ENCODE data around the gene TTBK1. TPM values are rescaled to one million over a fixed set of nuclear protein-coding genes. Genes with fewer than 3 reads are reported as not detected.

The TTBK1 gene
- total and polyA plus RNA-seq, 2 donors (not counting 1 experiment from before 2014, with no cell fraction given): 0.07 TPM; not detected in 1

- DNase-seq: no peak
- Mint-ChIP-seq H3K4me1 (peaks cover 22% of the 10 kb centered on the region), H3K27me3 (peaks cover 54% of the 10 kb centered on the region), H3K27ac (no peak overlapping the region), H3K9me3 (ENCODE audit: insufficient read depth) (no peaks in the 10 kb centered on the region), H3K4me3 (no peak overlapping the region)
- Histone ChIP-seq H3K4me3 (ENCODE audit: control extremely low read depth in 1 of 5, extremely low read depth in 1 of 5, insufficient read depth in 1 of 5, low read depth in 2 of 5, low read length in 4 of 5) (no peak overlapping the region), H3K9ac (ENCODE audit: low read length) (no peak overlapping the region), H3K27ac (ENCODE audit: low read length in 2 of 2) (no peak overlapping the region), H2AFZ (ENCODE audit: insufficient read depth, low read depth, low read length, poor library complexity, severe bottlenecking) (peak overlapping the region; percentile 16), H3K27me3 (replicated peaks in 1 of 4; ENCODE audit: control extremely low read depth in 1 of 4, control insufficient read depth in 3 of 4, insufficient read depth in 4 of 4, low read length in 3 of 4) (peaks cover 0 to 52% (median 17%) of the 10 kb centered on the region in 4 experiments), H4K20me1 (ENCODE audit: control insufficient read depth, insufficient read depth, low read length, poor library complexity, severe bottlenecking) (no peaks in the 10 kb centered on the region), H3K4me2 (replicated peaks; ENCODE audit: low read depth, low read length, poor library complexity, severe bottlenecking) (no peak overlapping the region), H3K79me2 (ENCODE audit: control insufficient read depth, insufficient read depth, low read length) (no peaks in the 10 kb centered on the region), H3K36me3 (replicated peaks in 1 of 2; ENCODE audit: control extremely low read depth in 1 of 2, control insufficient read depth in 1 of 2, extremely low read depth in 1 of 2, insufficient read depth in 2 of 2, low read length in 1 of 2) (no peaks in the 10 kb centered on the region), H3K9me3 (ENCODE audit: control extremely low read depth in 1 of 3, control insufficient read depth in 2 of 3, insufficient read depth in 1 of 3, low read length in 2 of 3) (peaks cover 0 to 2% (median 0%) of the 10 kb centered on the region in 3 donors), H3K4me1 (ENCODE audit: control insufficient read depth in 2 of 2, insufficient read depth in 2 of 2, low read length in 2 of 2) (peaks cover 11 to 19% of the 10 kb centered on the region in 2 donors)
- intact Hi-C loops (cut with micrococcal nuclease): no loop called here
- CTCF ChIA-PET: interaction anchor here (1.0 kb wide), 1 partner anchor 147 kb away, joined by 5 read pairs; no protein-coding TSS in a partner anchor
- 19% methylated on average over 3 of the region's 8 CpGs for WGBS (ENCODE audit: insufficient coverage)
- no peak for ATAC-seq (ENCODE audit: low read depth)
- POLR2A ChIA-PET: no interaction called here
- TF ChIP-seq EZH2 (IDR thresholded peaks at IDR 0.05; ENCODE audit: borderline replicate concordance, insufficient read depth, low read depth, low read length, poor library complexity, severe bottlenecking) (no peak), CTCF (IDR thresholded peaks at IDR 0.05) (no peak)
Observed at GRCh38 chr6:43250992-43251373, 7.7 kb downstream of the TTBK1 start.

- POLR2A ChIA-PET: no interaction called here
Observed at GRCh38 chr6:43253401-43253800, 10.1 kb downstream of the TTBK1 start.

More at GRCh38 chr6:43253401-43253800, 10.1 kb downstream of the TTBK1 start:
- no peak overlapping the region for H3K4me3 Mint-ChIP-seq
- H3K9me3 Mint-ChIP-seq (ENCODE audit: insufficient read depth): no peaks in the 10 kb centered on the region
- ATAC-seq (ENCODE audit: low read depth) (no peak), DNase-seq (no peak)
- CTCF ChIA-PET: interaction anchor here (1.2 to 2.1 kb wide), 2 partner anchors 10 to 104 kb away, joined by 3 to 6 read pairs; no protein-coding TSS in a partner anchor
- Histone ChIP-seq H3K27ac (ENCODE audit: low read length in 2 of 2) (no peak overlapping the region), H2AFZ (ENCODE audit: insufficient read depth, low read depth, low read length, poor library complexity, severe bottlenecking) (no peak overlapping the region), H3K9ac (ENCODE audit: low read length) (no peak overlapping the region), H3K4me3 (ENCODE audit: control extremely low read depth in 1 of 5, extremely low read depth in 1 of 5, insufficient read depth in 1 of 5, low read depth in 2 of 5, low read length in 4 of 5) (no peak overlapping the region), H3K79me2 (ENCODE audit: control insufficient read depth, insufficient read depth, low read length) (no peaks in the 10 kb centered on the region), H3K9me3 (ENCODE audit: control extremely low read depth in 1 of 3, control insufficient read depth in 2 of 3, insufficient read depth in 1 of 3, low read length in 2 of 3) (peaks cover 0 to 2% (median 0%) of the 10 kb centered on the region in 3 donors), H4K20me1 (ENCODE audit: control insufficient read depth, insufficient read depth, low read length, poor library complexity, severe bottlenecking) (no peaks in the 10 kb centered on the region), H3K27me3 (replicated peaks in 1 of 4; ENCODE audit: control extremely low read depth in 1 of 4, control insufficient read depth in 3 of 4, insufficient read depth in 4 of 4, low read length in 3 of 4) (peaks cover 0 to 49% (median 14%) of the 10 kb centered on the region in 4 experiments), H3K4me1 (ENCODE audit: control insufficient read depth in 2 of 2, insufficient read depth in 2 of 2, low read length in 2 of 2) (no peaks in the 10 kb centered on the region), H3K36me3 (replicated peaks in 1 of 2; ENCODE audit: control extremely low read depth in 1 of 2, control insufficient read depth in 1 of 2, extremely low read depth in 1 of 2, insufficient read depth in 2 of 2, low read length in 1 of 2) (no peaks in the 10 kb centered on the region), H3K4me2 (replicated peaks; ENCODE audit: low read depth, low read length, poor library complexity, severe bottlenecking) (no peak overlapping the region)
- TF ChIP-seq EZH2 (IDR thresholded peaks at IDR 0.05; ENCODE audit: borderline replicate concordance, insufficient read depth, low read depth, low read length, poor library complexity, severe bottlenecking): no peak
- no peak for TF ChIP-seq CTCF (IDR thresholded peaks at IDR 0.05)
- no peak overlapping the region for H3K27ac Mint-ChIP-seq
- H3K27me3 Mint-ChIP-seq: peaks cover 48% of the 10 kb centered on the region
- peaks cover 6% of the 10 kb centered on the region for H3K4me1 Mint-ChIP-seq
- intact Hi-C loops (cut with micrococcal nuclease): no loop called here
- WGBS (ENCODE audit: insufficient coverage): 95% methylated on average over 10 of the region's 11 CpGs

All from B cell (primary cell).